Natural killer cell (primary cell): ENCODE measurements around the gene FUCA1. TPM values are rescaled to one million over a fixed set of nuclear protein-coding genes. Genes with fewer than 3 reads are reported as not detected.
"Not testable (repeated sequence)": the region's sequence is repeated elsewhere in the genome, so short reads cannot be mapped to it uniquely, and the experiment has no call there.

Experiments used
- ATAC-seq, 3 donors: fragments of 150-1000 bp in 2 of 3; fragments of 200-7000 bp in 1 of 3; cut with Tn5 transposase; 1 replicate in 1 of 3; 2 replicates in 2 of 3; pipeline ENCODE4 v1.10.0; 2021; ENCODE audit warnings: mild to moderate bottlenecking in 2 of 3, moderate library complexity in 2 of 3
- DNase-seq, 2 donors: peaks; one replicate each; pipeline versions ENCODE4 v3.0.0 to v3.0.0-alpha.2; 2013 to 2021; ENCODE audit warnings: mixed read lengths in 1 of 2
- H3K27ac ChIP-seq: one replicate; pipeline ENCODE4 v1.5.1; 2013; ENCODE audit warnings: mild to moderate bottlenecking, low read length
- H3K27me3 ChIP-seq: one replicate; pipeline ENCODE4 v1.6.1; 2013; ENCODE audit warnings: low read length; ENCODE audit not compliant: control insufficient read depth, insufficient read depth
- H3K36me3 ChIP-seq: one replicate; pipeline ENCODE4 v1.6.1; 2013; ENCODE audit warnings: low read length; ENCODE audit not compliant: control insufficient read depth, insufficient read depth
- H3K4me1 ChIP-seq: one replicate; pipeline ENCODE4 v1.6.1; 2013; ENCODE audit warnings: low read length; ENCODE audit not compliant: control insufficient read depth, insufficient read depth
- H3K4me3 ChIP-seq: one replicate; pipeline ENCODE4 v1.5.1; 2013; ENCODE audit warnings: low read length
- H3K9me3 ChIP-seq: one replicate; pipeline ENCODE4 v1.6.1; 2013; ENCODE audit warnings: low read length; ENCODE audit not compliant: control insufficient read depth, insufficient read depth
- H3K27ac Mint-ChIP-seq, 2 donors: one replicate each; pipeline ENCODE4 v1.8.0; 2022; ENCODE audit warnings: mild to moderate bottlenecking in 2 of 2, mixed read lengths in 2 of 2, moderate library complexity in 1 of 2
- H3K27me3 Mint-ChIP-seq, 2 donors: one replicate each; pipeline ENCODE4 v1.8.0; 2022; ENCODE audit warnings: low read depth in 2 of 2, mixed read lengths in 2 of 2
- H3K36me3 Mint-ChIP-seq: one replicate; pipeline ENCODE4 v1.8.0; 2022; ENCODE audit warnings: mixed read lengths
- H3K4me1 Mint-ChIP-seq, 2 donors: one replicate each; pipeline ENCODE4 v1.8.0; 2022; ENCODE audit warnings: mixed read lengths in 2 of 2
- H3K4me3 Mint-ChIP-seq: one replicate; pipeline ENCODE4 v1.8.0; 2022; ENCODE audit warnings: mild to moderate bottlenecking, moderate library complexity, mixed read lengths
- H3K9me3 Mint-ChIP-seq, 2 donors: one replicate each; pipeline ENCODE4 v1.8.0; 2022; ENCODE audit warnings: mixed read lengths in 2 of 2
- CTCF ChIP-seq: fragments of 200-600 bp; IDR thresholded peaks from one replicate; pipeline ENCODE4 v1.8.0; 2022; ENCODE audit warnings: antibody characterized with exemption
- WGBS: methylation state at CpG from one replicate; pipeline ENCODE4 v1.1.7; 2013; ENCODE audit warnings: missing lambda C conversion rate; ENCODE audit not compliant: insufficient coverage; 5-methylcytosine and 5-hydroxymethylcytosine counted together
- intact Hi-C: fragments of 100-400 bp; cut with micrococcal nuclease; formaldehyde crosslinking; loops from one replicate; pipeline ENCODE4 v1.14.2; 2022
- total RNA-seq, 4 donors: library from RNA; stranded (reverse); fragments of 120-200 nt in 1 of 4; gene quantifications; one replicate each; pipeline versions ENCODE4 v1.2.3 to v1.2.4, GENCODE V29; 2013 to 2022

FUCA1 gene
- total RNA-seq, 3 donors from 2014 or later (not counting 1 experiment from before 2014, with no cell fraction given) = 6.8 to 12.5 (median 11.9) TPM

- Mint-ChIP-seq H3K4me1 (peaks cover 23 to 30% of the 10 kb centered on the region in 2 donors), H3K36me3 (no peaks in the 10 kb centered on the region), H3K9me3 (no peaks in the 10 kb centered on the region), H3K27me3 (peaks cover 4 to 7% of the 10 kb centered on the region in 2 donors), H3K4me3 (no peak overlapping the region), H3K27ac (no peak overlapping the region)
- no peak overlapping the region for H3K27ac ChIP-seq
- intact Hi-C loops = no loop called here
- H3K4me3 ChIP-seq = no peak overlapping the region
- peaks cover 29% of the 10 kb centered on the region for H3K4me1 ChIP-seq
- H3K9me3 ChIP-seq = no peaks in the 10 kb centered on the region
- 50% methylated on average over 4 of the region's 4 CpGs for WGBS
- no peaks in the 10 kb centered on the region for H3K27me3 ChIP-seq
- ATAC-seq (no peak), DNase-seq (no peak)
- peaks cover 16% of the 10 kb centered on the region for H3K36me3 ChIP-seq
- no peak for TF ChIP-seq CTCF
Measured at GRCh38 chr1:23865543-23865930, 2.6 kb downstream of the FUCA1 start.

- no peak overlapping the region for H3K27ac ChIP-seq
- Mint-ChIP-seq H3K9me3 (no peaks in the 10 kb centered on the region), H3K27ac (no peak overlapping the region), H3K4me1 (peaks cover 23 to 30% of the 10 kb centered on the region in 2 donors), H3K27me3 (peaks cover 4 to 7% of the 10 kb centered on the region in 2 donors), H3K4me3 (no peak overlapping the region), H3K36me3 (no peaks in the 10 kb centered on the region)
- H3K36me3 ChIP-seq = peaks cover 16% of the 10 kb centered on the region
- DNase-seq (no peak), ATAC-seq (no peak)
- TF ChIP-seq CTCF = no peak
- WGBS = 90% methylated on average over 13 of the region's 13 CpGs
- H3K4me1 ChIP-seq = peaks cover 29% of the 10 kb centered on the region
- intact Hi-C loops = no loop called here
- no peaks in the 10 kb centered on the region for H3K9me3 ChIP-seq
- H3K27me3 ChIP-seq = no peaks in the 10 kb centered on the region
- no peak overlapping the region for H3K4me3 ChIP-seq
Measured at GRCh38 chr1:23864801-23865542, 3.1 kb downstream of the FUCA1 start.

- H3K36me3 ChIP-seq = peaks cover 28% of the 10 kb centered on the region
- H3K27me3 ChIP-seq = no peaks in the 10 kb centered on the region
- H3K4me3 ChIP-seq = no peak overlapping the region
- no peak overlapping the region for H3K27ac ChIP-seq
- no peaks in the 10 kb centered on the region for H3K9me3 ChIP-seq
- Mint-ChIP-seq H3K27ac (no peak overlapping the region), H3K9me3 (no peaks in the 10 kb centered on the region), H3K4me1 (peaks cover 10 to 15% of the 10 kb centered on the region in 2 donors), H3K27me3 (no peaks in the 10 kb centered on the region), H3K36me3 (no peaks in the 10 kb centered on the region), H3K4me3 (no peak overlapping the region)
- no CpG with 5 or more reads among the region's 3 CpGs for WGBS
- no peak for TF ChIP-seq CTCF
- intact Hi-C loops = no loop called here
- DNase-seq = no peak
- H3K4me1 ChIP-seq = peaks cover 19% of the 10 kb centered on the region
- ATAC-seq = no peak
Measured at GRCh38 chr1:23862640-23863039, 5.5 kb downstream of the FUCA1 start.

GRCh38 chr1:23854568-23854967 lies 13.5 kb downstream of the FUCA1 start:
- Mint-ChIP-seq H3K9me3 (no peaks in the 10 kb centered on the region), H3K4me3 (no peak overlapping the region), H3K4me1 (no peaks in the 10 kb centered on the region), H3K27me3 (no peaks in the 10 kb centered on the region), H3K36me3 (peaks cover 7% of the 10 kb centered on the region), H3K27ac (no peak overlapping the region)
- intact Hi-C loops = no loop called here
- H3K9me3 ChIP-seq = no peaks in the 10 kb centered on the region
- ATAC-seq = no peak
- H3K36me3 ChIP-seq = peaks cover 18% of the 10 kb centered on the region
- H3K27me3 ChIP-seq = no peaks in the 10 kb centered on the region
- H3K4me1 ChIP-seq = no peaks in the 10 kb centered on the region
- no peak overlapping the region for H3K4me3 ChIP-seq
- TF ChIP-seq CTCF = no peak
- DNase-seq = peak in 1 of 2 donors; percentile 32
- H3K27ac ChIP-seq = no peak overlapping the region
- WGBS = 40% methylated on average over 2 of the region's 2 CpGs

GRCh38 chr1:23853124-23853523 lies 15.0 kb downstream of the FUCA1 start:
- H3K36me3 Mint-ChIP-seq = peaks cover 12% of the 10 kb centered on the region
- H3K9me3 Mint-ChIP-seq, DNase-seq, H3K4me3 ChIP-seq, H3K27ac ChIP-seq, intact Hi-C loops, H3K27me3 ChIP-seq, ATAC-seq, H3K27ac Mint-ChIP-seq, H3K9me3 ChIP-seq, H3K4me1 ChIP-seq, H3K4me3 Mint-ChIP-seq, H3K4me1 Mint-ChIP-seq, H3K27me3 Mint-ChIP-seq: not testable (repeated sequence)
- H3K36me3 ChIP-seq = peaks cover 16% of the 10 kb centered on the region
- WGBS = 94% methylated on average over 27 of the region's 34 CpGs
